Loucy (cell line): ENCODE measurements around the gene ZNF709.
"Not testable (repeated sequence)": the region's sequence is repeated elsewhere in the genome, so short reads cannot be mapped to it uniquely, and the experiment has no call there.

ENCODE experiments used
- H2AFZ ChIP-seq: fragments of 200-600 bp; sonication (generic); 2 replicates; pipeline ENCODE4 v1.6.0; 2016; ENCODE audit warnings: antibody characterized with exemption, mild to moderate bottlenecking, low read length, moderate library complexity
- H3F3A ChIP-seq: fragments of 200-600 bp; 2 replicates; pipeline ENCODE4 v1.6.0; 2016; ENCODE audit warnings: antibody characterized with exemption, low read depth, mild to moderate bottlenecking
- H3K27me3 ChIP-seq: fragments of 200-600 bp; sonication (generic); 2 replicates; pipeline ENCODE4 v1.6.1; 2014; ENCODE audit warnings: low read length, mild to moderate bottlenecking; ENCODE audit not compliant: insufficient read depth, poor library complexity, severe bottlenecking
- H3K36me3 ChIP-seq: fragments of 200-600 bp; sonication (generic); 2 replicates; pipeline ENCODE4 v1.6.1; 2016; ENCODE audit warnings: low read length; ENCODE audit not compliant: insufficient read depth
- H3K4me1 ChIP-seq: fragments of 200-600 bp; sonication (generic); 2 replicates; pipeline ENCODE4 v1.5.1; 2014; ENCODE audit warnings: low read length, mild to moderate bottlenecking; ENCODE audit not compliant: insufficient read depth, poor library complexity, severe bottlenecking
- H3K4me2 ChIP-seq: fragments of 200-600 bp; sonication (generic); 2 replicates; pipeline ENCODE4 v1.6.0; 2014; ENCODE audit warnings: antibody characterized with exemption, low read length, low read depth, mild to moderate bottlenecking; ENCODE audit not compliant: poor library complexity, severe bottlenecking
- H3K4me3 ChIP-seq: fragments of 200-600 bp; sonication (generic); 2 replicates; pipeline ENCODE4 v1.5.1; 2014; ENCODE audit warnings: low read length, mild to moderate bottlenecking, mixed read lengths; ENCODE audit not compliant: poor library complexity, severe bottlenecking
- H3K79me2 ChIP-seq: fragments of 200-600 bp; sonication (generic); 2 replicates; pipeline ENCODE4 v1.6.1; 2014; ENCODE audit warnings: low read length; ENCODE audit not compliant: insufficient read depth
- H3K9ac ChIP-seq: fragments of 200-600 bp; sonication (generic); 2 replicates; pipeline ENCODE4 v1.6.0; 2014; ENCODE audit warnings: mild to moderate bottlenecking, low read depth, low read length, moderate library complexity; ENCODE audit not compliant: poor library complexity, severe bottlenecking
- H3K9me2 ChIP-seq: fragments of 200-600 bp; sonication (generic); replicated peaks from 2 replicates; pipeline ENCODE4 v1.6.1; 2016; ENCODE audit warnings: low read depth, low read length, mixed read lengths
- H3K9me3 ChIP-seq: fragments of 200-600 bp; sonication (generic); 2 replicates; pipeline ENCODE4 v1.6.1; 2014; ENCODE audit warnings: mild to moderate bottlenecking, antibody characterized with exemption, low read length, low read depth; ENCODE audit not compliant: insufficient read depth
- H4K20me1 ChIP-seq: fragments of 200-600 bp; sonication (generic); 2 replicates; pipeline ENCODE4 v1.6.0; 2014; ENCODE audit warnings: antibody characterized with exemption, low read length, mild to moderate bottlenecking; ENCODE audit not compliant: insufficient read depth, poor library complexity, severe bottlenecking
- EZH2phosphoT487 ChIP-seq: fragments of 200-600 bp; IDR thresholded peaks from 2 replicates; pipeline ENCODE4 v1.6.1; 2018; ENCODE audit warnings: antibody characterized with exemption, mild to moderate bottlenecking, moderate library complexity, borderline replicate concordance
- TF ChIP-seq, protein P1 (sequence below): fragments of 200-600 bp; sonication (generic); conservative IDR thresholded peaks from 2 replicates; pipeline ENCODE4 v1.5.1; 2014; ENCODE audit warnings: mild to moderate bottlenecking, antibody characterized with exemption, low read length

Gene ZNF709

DNA sequence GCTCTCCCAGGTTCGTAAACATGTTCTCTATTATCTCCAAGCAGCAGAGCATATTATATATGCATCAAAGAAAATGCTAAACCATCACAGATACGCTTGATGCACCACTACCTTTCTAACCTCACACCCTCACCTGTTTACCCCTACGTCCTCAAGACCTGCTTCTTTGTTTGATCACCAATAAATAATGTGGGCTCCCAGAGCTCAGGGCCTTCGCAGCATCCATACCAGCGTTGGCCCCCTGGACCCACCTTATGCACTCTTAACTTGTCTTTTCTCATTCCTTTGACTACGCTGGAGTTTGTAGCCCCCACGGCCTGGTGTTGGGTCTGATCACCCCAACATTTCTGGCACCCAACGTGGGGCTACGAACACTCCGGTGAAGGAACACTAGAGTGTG is 33.8 kb downstream of the ZNF709 start:
- Histone ChIP-seq H3K79me2 (no peaks in the 10 kb centered on the region), H3K9me2 (no peaks in the 10 kb centered on the region), H3F3A (no peaks in the 10 kb centered on the region), H3K27me3 (no peaks in the 10 kb centered on the region), H3K36me3 (no peaks in the 10 kb centered on the region), H3K9me3 (peaks cover 6% of the 10 kb centered on the region; the same call in 1 of the 2 replicates), H2AFZ (no peak overlapping the region), H3K9ac (no peak overlapping the region), H3K4me1 (no peaks in the 10 kb centered on the region), H3K4me3 (no peak overlapping the region), H3K4me2 (no peak overlapping the region), H4K20me1 (no peaks in the 10 kb centered on the region)
- TF ChIP-seq, protein P1, sequence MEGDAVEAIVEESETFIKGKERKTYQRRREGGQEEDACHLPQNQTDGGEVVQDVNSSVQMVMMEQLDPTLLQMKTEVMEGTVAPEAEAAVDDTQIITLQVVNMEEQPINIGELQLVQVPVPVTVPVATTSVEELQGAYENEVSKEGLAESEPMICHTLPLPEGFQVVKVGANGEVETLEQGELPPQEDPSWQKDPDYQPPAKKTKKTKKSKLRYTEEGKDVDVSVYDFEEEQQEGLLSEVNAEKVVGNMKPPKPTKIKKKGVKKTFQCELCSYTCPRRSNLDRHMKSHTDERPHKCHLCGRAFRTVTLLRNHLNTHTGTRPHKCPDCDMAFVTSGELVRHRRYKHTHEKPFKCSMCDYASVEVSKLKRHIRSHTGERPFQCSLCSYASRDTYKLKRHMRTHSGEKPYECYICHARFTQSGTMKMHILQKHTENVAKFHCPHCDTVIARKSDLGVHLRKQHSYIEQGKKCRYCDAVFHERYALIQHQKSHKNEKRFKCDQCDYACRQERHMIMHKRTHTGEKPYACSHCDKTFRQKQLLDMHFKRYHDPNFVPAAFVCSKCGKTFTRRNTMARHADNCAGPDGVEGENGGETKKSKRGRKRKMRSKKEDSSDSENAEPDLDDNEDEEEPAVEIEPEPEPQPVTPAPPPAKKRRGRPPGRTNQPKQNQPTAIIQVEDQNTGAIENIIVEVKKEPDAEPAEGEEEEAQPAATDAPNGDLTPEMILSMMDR: no peak
- no peak for TF ChIP-seq EZH2phosphoT487

DNA sequence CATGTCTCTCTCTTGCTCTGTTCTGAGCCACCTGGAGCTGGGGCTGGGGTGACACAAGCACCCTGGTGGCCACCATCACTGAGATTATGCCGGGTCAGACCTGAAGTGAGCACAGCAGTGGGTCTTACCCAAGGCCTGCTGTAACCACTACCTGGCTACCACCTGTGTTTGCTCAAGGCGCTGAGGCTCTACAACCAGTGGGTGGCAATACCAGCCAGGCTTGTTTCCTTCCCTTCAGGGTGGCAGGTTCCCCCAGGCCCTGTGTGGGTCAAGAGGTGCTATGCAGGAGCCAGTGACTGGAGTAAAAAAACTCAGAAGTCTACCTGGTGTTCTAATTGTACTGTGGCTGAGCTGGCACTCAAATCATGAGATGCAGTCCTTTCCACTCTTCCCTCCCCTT is 35.8 kb downstream of the ZNF709 start:
- H3K4me3 ChIP-seq: no peak overlapping the region
- H3K9me3 ChIP-seq: peaks cover 11% of the 10 kb centered on the region; the same call in 1 of the 2 replicates

DNA sequence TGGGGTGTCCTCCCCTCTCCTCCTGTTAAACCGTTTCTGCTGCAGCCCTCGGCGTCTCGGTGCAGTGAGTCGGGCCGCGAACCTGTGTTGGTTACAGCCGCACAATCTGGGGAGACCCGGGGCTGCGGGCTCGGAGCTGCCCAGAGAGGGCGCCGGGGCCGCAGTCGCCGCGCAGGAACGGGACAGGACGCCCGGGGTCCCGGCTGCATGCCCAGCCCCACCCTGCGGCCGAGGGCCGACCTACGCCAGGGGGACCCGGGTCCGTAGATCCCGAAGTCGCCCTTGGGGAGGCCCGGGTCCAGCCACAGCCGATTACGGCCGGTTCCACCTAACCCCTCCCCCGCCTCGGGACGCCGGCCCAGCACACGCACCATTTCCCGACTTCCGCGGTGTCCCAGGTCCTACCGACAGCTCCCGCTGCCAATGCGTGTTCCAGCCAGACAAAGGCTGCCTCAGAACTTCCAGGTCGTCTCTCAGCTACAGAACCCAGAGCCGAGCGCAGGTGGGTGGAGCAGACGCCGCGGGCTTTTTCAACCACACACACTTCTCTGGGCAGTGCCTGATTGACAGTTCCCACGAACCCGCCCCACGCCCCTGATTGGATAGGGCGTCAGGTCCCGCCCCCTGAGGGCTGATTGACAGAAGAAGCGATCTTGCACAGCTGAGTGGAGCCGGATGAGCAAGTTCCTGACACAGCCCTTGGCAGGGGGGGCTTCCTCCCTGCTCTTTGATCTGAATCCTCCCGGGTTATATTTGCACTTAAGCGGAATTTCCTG is 43.9 kb downstream of the ZNF709 start, which contains the start of gene ZNF443:
Gene ZNF443, minus strand, starts transcription at position 481 of the 776 bp plus-strand sequence. Its CDS starts 107 bp downstream, at position 374.
- peak within 1 kb of the TSS; percentile 66 for H2AFZ ChIP-seq
- peaks cover 10% of the 10 kb centered on the region for H4K20me1 ChIP-seq

More for the DNA sequence above, 35.8 kb downstream of the ZNF709 start:
- no peaks in the 10 kb centered on the region for H3K36me3 ChIP-seq
- H3K27me3 ChIP-seq: no peaks in the 10 kb centered on the region
- H3K79me2 ChIP-seq: no peaks in the 10 kb centered on the region
- H3K4me2 ChIP-seq: no peak overlapping the region
- no peaks in the 10 kb centered on the region for H3F3A ChIP-seq
- H3K9me2 ChIP-seq: no peaks in the 10 kb centered on the region
- no peaks in the 10 kb centered on the region for H3K4me1 ChIP-seq
- H4K20me1 ChIP-seq: no peaks in the 10 kb centered on the region
- H3K9ac ChIP-seq: no peak overlapping the region
- H2AFZ ChIP-seq: no peak overlapping the region
- TF ChIP-seq, protein P1: no peak
- TF ChIP-seq EZH2phosphoT487: no peak

DNA sequence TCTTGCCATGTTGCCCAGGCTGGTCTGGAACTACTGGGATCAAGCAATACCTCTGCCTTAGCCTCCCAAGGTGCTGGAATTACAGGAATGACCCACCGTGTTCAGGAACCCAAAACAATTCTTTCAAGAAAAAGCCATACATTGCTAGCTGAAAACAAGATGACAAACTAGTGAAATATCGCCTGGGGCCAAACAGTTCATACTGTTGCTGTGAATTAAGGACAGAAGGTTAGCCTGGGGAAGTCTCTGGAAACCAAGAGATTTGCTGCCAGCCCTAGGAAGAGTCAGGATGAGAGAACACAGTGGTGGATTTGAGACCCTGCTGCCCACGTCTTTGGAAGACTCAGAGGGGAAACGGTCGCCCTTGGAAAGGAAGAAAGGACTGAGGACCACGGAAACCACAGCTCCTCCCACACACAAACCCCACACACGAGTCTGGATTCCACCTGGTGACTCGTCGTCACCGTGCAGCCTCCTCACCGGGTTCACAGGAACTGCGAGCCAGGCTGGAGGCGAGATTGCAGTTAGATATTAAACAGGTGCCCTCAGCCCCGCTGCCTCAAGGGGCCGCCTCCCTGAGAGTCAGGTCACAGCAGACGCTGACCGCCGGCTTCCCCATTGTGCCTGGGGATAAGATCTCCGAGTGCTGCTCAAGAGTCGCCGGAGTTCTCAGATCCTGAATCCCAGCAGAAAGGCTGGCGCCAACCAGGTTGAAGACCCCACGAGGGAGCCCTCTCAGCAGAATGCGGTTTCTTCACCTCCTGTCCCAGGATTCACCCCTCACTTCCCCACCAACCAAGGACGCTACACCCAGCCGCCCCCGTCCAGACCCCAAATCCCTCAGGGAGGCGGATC is 44.7 kb downstream of the ZNF709 start:
- H3K9me2 ChIP-seq, H3F3A ChIP-seq, H3K27me3 ChIP-seq, H3K36me3 ChIP-seq, H3K9me3 ChIP-seq, H3K4me1 ChIP-seq: not testable (repeated sequence)
- Histone ChIP-seq H2AFZ (peak overlapping the region; percentile 66; the same call in 1 of the 2 replicates), H3K9ac (peak overlapping the region; percentile 97), H3K79me2 (peaks cover 49% of the 10 kb centered on the region), H3K4me2 (peak overlapping the region; percentile 86), H3K4me3 (peak overlapping the region; percentile 89), H4K20me1 (peaks cover 10% of the 10 kb centered on the region)

More for the DNA sequence above, 43.9 kb downstream of the ZNF709 start, which contains the start of gene ZNF443:
- Histone ChIP-seq H3K27me3 (no peaks in the 10 kb centered on the region), H3K9me2 (no peaks in the 10 kb centered on the region), H3F3A (no peaks in the 10 kb centered on the region), H3K4me3 (peak within 1 kb of the TSS; percentile 89), H3K4me1 (peaks cover 2% of the 10 kb centered on the region), H3K9me3 (0 out of 2 replicates have a peak, but pooled peaks cover 4% of the 10 kb centered on the region), H3K9ac (peak within 1 kb of the TSS; percentile 97), H3K4me2 (peak within 1 kb of the TSS; percentile 86), H3K79me2 (peaks cover 41% of the 10 kb centered on the region), H3K36me3 (no peaks in the 10 kb centered on the region)
- no peak for TF ChIP-seq EZH2phosphoT487
- TF ChIP-seq, protein P1: no peak

DNA sequence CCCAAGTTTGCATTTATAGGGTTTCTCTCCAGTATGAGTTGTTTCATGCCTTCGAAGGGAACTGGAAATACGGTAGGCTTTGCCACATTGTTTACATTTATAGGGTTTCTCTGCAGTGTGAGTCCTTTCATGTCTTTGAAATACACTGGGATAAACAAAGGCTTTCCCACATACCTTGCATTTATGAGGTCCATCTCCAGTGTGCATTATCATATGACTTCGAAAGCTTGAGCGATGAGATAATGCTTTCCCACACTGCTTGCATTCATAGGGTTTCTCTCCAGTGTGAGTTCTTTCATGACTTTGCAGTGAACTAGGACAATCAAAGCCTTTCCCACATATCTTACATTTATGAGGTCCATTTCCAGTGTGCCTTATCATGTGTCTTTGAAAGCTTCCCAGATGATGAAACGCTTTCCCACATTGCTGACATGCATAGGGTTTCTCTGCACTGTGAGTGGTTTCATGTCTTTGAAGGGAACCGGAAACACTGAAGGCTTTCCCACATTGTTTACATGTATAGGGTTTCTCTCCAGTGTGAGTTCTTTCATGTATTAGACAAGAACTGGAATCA is 53.8 kb downstream of the ZNF709 start:
- H4K20me1 ChIP-seq, H3F3A ChIP-seq, H3K4me1 ChIP-seq, H3K4me2 ChIP-seq, H3K4me3 ChIP-seq, H2AFZ ChIP-seq, H3K27me3 ChIP-seq, H3K9ac ChIP-seq, H3K9me2 ChIP-seq: not testable (repeated sequence)
- Histone ChIP-seq H3K36me3 (peaks cover 45% of the 10 kb centered on the region), H3K9me3 (peaks cover 25% of the 10 kb centered on the region; the same call in 1 of the 2 replicates), H3K79me2 (peaks cover 26% of the 10 kb centered on the region)
